Right atrium auricular region (tissue), 2 donors: ENCODE results near the gene HMX3. TPM values are rescaled to one million over a fixed set of nuclear protein-coding genes. Genes with fewer than 3 reads are reported as not detected.

Source experiments
- DNase-seq: peaks from one replicate; pipeline ENCODE4 v3.0.0-alpha.2; 2019; ENCODE audit warnings: low spot score
- H3K27ac ChIP-seq, 2 donors: fragments of 200-600 bp; sonication (generic); 1 replicate in 1 of 2; 2 replicates in 1 of 2; pipeline ENCODE4 v1.5.1; 2016 to 2019
- H3K27me3 ChIP-seq, 2 donors: fragments of 200-600 bp; sonication (generic); one replicate each; pipeline versions ENCODE4 v1.5.1 to v1.6.0; 2017 to 2019
- H3K36me3 ChIP-seq: fragments of 200-600 bp; sonication (generic); one replicate; pipeline ENCODE4 v1.5.1; 2016
- H3K4me1 ChIP-seq, 2 donors: fragments of 200-600 bp; sonication (generic); one replicate each; pipeline versions ENCODE4 v1.5.1 to v1.6.0; 2017 to 2019
- H3K4me3 ChIP-seq, 2 donors: fragments of 200-600 bp; sonication (generic); 1 replicate in 1 of 2; 2 replicates in 1 of 2; pipeline ENCODE4 v1.5.1; 2017 to 2019; ENCODE audit warnings: mild to moderate bottlenecking in 1 of 2, moderate library complexity in 1 of 2
- H3K9me3 ChIP-seq, 2 donors: fragments of 200-600 bp; sonication (generic); one replicate each; pipeline ENCODE4 v1.5.1; 2019
- total RNA-seq, 2 donors: library from RNA; depleted of rRNA; stranded (reverse); fragments of >200 nt; gene quantifications; one replicate each; pipeline ENCODE4 v1.1.0, GENCODE V29; 2016
- TF ChIP-seq, protein P1 (sequence below), 2 donors: fragments of 200-600 bp; sonication (generic); IDR thresholded peaks; one replicate each; pipeline ENCODE4 v1.5.1; 2019; ENCODE audit warnings: antibody characterized with exemption in 2 of 2

The HMX3 gene
- total RNA-seq, 2 donors from 2014 or later: not detected

DNA sequence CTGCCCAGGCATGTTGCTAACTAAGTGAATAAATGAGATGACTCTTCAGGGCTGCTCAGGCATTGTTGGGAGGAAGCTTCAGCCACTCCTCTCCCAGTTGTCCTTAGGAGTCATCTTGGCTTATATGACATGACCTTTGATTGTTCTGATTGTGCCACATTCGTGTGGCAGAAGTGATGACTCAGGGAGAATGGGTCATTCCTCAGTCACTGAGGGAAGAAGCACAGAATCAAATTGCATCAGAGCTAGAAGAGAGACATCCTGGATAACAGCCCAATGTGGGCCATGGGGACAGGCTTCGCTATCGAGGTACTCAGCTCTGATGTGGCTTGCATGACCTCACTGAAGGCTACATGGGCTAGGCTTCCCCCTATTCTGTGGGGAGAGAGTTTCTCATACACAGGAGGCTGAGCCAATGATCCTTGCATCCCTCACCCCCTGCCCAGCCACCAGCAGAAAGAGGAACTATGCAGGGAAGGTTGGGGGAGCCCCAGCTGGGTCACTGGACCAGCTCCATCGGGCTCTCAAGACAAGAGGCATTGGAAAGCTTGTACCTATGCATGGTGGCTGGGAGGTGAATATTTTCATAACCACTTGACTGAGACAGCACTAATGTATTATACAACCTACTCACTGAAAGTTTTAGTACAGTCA is 6.0 kb upstream of the HMX3 start:
- TF ChIP-seq, protein P1, sequence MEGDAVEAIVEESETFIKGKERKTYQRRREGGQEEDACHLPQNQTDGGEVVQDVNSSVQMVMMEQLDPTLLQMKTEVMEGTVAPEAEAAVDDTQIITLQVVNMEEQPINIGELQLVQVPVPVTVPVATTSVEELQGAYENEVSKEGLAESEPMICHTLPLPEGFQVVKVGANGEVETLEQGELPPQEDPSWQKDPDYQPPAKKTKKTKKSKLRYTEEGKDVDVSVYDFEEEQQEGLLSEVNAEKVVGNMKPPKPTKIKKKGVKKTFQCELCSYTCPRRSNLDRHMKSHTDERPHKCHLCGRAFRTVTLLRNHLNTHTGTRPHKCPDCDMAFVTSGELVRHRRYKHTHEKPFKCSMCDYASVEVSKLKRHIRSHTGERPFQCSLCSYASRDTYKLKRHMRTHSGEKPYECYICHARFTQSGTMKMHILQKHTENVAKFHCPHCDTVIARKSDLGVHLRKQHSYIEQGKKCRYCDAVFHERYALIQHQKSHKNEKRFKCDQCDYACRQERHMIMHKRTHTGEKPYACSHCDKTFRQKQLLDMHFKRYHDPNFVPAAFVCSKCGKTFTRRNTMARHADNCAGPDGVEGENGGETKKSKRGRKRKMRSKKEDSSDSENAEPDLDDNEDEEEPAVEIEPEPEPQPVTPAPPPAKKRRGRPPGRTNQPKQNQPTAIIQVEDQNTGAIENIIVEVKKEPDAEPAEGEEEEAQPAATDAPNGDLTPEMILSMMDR (IDR thresholded peaks at IDR 0.05): no peak
- Histone ChIP-seq H3K4me3 (no peak overlapping the region), H3K27ac (no peak overlapping the region), H3K9me3 (peaks cover 0 to 13% of the 10 kb centered on the region in 2 donors), H3K36me3 (no peaks in the 10 kb centered on the region), H3K27me3 (peaks cover 21 to 29% of the 10 kb centered on the region in 2 donors), H3K4me1 (peaks cover 0 to 22% of the 10 kb centered on the region in 2 donors)
- DNase-seq: no peak

DNA sequence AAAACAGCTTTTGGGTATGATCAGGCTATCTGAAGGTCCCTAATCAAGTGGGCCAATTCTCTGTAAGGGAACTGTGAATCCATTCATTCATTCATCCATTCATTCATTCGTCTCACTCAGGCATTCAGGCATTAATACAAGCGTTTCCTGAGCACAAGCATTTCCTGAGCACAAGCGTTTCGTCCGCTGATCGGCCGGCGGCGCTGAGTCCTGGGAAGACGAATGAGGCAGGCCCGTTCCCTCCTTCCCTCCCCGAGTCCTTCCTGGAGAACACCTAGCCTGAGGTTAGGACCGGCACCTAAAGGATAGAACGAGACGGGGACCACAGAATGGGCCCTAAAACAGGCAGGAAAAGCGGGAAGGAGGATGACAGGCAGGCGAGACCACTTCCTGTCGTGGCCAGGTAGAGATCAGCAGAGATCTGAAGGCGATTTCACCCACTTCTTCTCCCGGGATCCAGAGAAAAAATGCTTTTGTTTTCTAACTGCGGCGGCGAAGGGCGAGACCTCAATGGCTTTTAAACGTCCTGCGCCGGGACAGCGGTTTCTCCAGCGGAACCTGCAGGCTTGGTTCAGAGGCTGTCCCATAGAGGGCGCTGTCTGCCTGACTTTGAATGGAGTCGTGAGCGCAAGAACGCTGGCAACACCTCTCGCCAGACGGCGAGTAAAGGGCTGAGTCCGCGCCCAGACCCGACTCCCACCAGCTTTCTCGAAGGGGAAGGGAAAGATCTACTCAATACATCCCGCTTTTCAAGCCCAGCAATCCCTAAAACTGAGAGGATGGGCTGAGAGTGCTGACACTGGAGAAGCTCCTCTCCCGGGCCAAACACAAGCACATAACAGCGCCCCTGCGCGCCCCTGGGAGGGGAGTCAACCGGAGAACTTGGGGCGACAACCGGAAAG is 2.9 kb upstream of the HMX3 start:
- H3K36me3 ChIP-seq: no peaks in the 10 kb centered on the region
- H3K9me3 ChIP-seq: peaks cover 0 to 13% of the 10 kb centered on the region in 2 donors
- no peak overlapping the region for H3K27ac ChIP-seq
- TF ChIP-seq, protein P1 (IDR thresholded peaks at IDR 0.05): peak; percentile 88 to 92
- DNase-seq: peak; percentile 89
- H3K4me1 ChIP-seq: peaks cover 0 to 53% of the 10 kb centered on the region in 2 donors
- peaks cover 46 to 59% of the 10 kb centered on the region in 2 donors for H3K27me3 ChIP-seq
- H3K4me3 ChIP-seq: peak overlapping the region in 1 of 2 donors; percentile 19

DNA sequence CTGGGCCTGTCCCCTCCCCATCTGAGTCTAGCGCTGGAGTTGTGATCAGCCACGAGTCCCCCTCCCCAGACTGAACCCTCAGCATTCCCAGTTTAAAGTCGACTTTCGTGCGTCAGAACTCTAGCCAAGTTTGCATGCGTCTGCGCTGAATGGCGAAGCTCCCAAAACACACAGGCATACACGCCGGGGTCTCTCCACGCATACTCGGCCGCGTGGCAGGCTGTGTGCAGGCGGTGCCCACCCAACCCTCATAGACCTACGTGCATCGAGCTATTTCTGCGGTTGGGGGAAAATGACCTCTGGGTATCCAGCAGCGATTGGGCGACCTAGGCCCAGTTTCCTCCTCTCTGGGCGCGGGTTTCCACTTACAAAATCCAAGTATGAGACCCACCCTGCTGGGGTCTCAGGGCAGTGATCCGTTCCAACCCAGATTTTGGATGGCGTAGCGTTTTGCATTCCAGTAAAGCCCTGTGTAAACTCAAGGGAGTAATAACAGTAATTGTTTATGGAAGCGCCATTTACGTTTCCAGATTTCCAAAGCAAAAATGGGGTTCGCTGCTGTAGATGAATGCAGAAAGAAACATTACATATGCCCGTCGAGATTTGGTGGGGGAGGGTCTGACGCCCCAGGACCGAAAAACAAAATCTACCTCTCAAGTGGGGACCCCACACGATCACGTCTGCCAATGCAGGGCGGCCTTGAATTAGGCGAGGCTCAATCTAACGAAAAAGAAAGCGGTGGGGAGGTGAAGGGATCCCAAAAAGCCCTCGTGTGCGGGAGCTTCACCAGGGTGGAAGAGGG is 2.0 kb upstream of the HMX3 start:
- peaks cover 0 to 5% of the 10 kb centered on the region in 2 donors for H3K9me3 ChIP-seq
- no peaks in the 10 kb centered on the region for H3K36me3 ChIP-seq
- no peak for DNase-seq
- no peak overlapping the region for H3K27ac ChIP-seq
- H3K27me3 ChIP-seq: peaks cover 56 to 67% of the 10 kb centered on the region in 2 donors
- no peak overlapping the region for H3K4me3 ChIP-seq
- TF ChIP-seq, protein P1 (IDR thresholded peaks at IDR 0.05): no peak
- H3K4me1 ChIP-seq: peaks cover 0 to 54% of the 10 kb centered on the region in 2 donors

DNA sequence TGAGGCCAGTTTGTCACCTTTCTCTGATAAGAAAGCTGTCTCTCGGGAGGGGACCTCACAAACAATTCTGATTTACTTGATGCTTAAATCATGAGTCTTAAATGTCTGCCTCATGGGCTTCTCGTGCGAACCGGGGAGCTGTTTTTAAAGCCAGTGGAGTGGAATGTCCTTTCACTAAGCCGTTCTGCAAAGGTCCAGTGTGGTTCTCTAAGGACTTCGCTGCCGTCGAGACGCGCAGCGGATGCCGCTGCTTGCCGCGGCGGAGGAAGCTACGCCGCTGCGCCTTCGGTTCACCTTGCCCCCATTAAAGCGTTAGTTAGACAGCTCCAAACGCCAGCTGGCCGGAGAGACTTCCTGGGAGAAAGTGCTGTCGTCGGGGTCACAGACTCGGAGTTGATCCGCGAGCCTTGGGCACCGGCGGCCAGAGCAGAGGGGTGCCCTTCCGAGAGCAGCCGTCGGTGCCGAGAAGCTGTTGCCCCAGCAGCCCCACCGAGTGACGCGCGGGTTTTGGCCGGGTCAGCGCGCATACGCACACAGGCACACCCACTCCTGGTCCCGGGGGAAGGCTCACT is 1.3 kb upstream of the HMX3 start:
- Histone ChIP-seq H3K27me3 (peaks cover 62 to 74% of the 10 kb centered on the region in 2 donors), H3K9me3 (no peaks in the 10 kb centered on the region), H3K27ac (no peak overlapping the region), H3K4me3 (no peak overlapping the region), H3K4me1 (peaks cover 0 to 56% of the 10 kb centered on the region in 2 donors), H3K36me3 (no peaks in the 10 kb centered on the region)
- DNase-seq: peak; percentile 56
- TF ChIP-seq, protein P1 (IDR thresholded peaks at IDR 0.05): no peak

DNA sequence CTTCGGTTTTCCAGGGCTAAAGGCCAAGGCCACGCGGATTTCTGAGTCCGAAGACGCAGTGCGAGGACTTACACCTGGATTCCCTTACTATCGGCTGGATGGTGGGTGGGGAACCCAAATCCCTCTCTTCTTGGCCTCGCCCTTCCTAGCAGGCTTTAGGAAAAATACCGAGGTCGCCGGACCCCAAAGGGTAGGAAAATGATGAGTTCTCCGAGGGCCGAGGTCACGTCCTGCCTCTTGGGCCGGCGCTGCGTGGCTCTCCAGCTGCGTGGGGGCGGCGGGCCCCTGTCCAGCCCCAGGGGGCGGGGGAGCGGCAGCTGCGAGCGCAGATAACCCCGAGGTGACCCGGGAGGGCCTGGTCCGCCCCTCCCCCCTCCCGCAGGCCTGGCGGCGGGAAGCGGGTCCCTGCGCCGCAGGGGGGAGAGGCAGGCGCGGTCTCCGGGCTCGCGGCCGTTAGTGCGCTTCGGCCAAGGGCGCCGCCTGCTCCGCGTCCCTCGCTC is 805 bp upstream of the HMX3 start:
- no peaks in the 10 kb centered on the region for H3K9me3 ChIP-seq
- H3K27me3 ChIP-seq: peaks cover 67 to 79% of the 10 kb centered on the region in 2 donors
- peaks cover 0 to 61% of the 10 kb centered on the region in 2 donors for H3K4me1 ChIP-seq
- no peaks in the 10 kb centered on the region for H3K36me3 ChIP-seq
- TF ChIP-seq, protein P1 (IDR thresholded peaks at IDR 0.05): no peak
- DNase-seq: no peak
- peak overlapping the region in 1 of 2 donors; percentile 47 for H3K4me3 ChIP-seq
- no peak overlapping the region for H3K27ac ChIP-seq
